ENCODE measurements around the gene CTIF.

Gene CTIF

GRCh38 chr18:48777026-48777743 is 238.4 kb downstream of the CTIF start:
- DNase-seq (ENCODE audit: low spot score): peak; percentile 97

DNA sequence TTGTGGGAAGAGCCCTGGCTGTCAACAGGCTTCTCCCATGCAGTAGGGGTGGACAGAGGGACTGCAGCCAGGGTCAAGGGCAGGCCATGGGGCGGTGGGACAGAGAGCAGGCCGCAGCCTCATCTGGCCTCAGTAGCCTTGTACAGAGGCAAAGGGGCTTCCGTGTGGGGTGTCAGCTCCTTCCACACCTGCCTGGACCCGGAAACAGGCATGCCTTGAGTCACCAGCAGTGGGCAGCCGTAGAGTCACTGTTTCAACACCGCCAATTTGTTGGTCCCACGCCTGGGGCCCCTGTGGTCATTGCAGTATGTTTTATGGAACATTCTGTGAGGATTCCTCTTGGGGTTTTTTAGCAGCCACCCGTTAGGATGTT is 238.9 kb downstream of the CTIF start:
- no peak for DNase-seq (ENCODE audit: low spot score)

DNA sequence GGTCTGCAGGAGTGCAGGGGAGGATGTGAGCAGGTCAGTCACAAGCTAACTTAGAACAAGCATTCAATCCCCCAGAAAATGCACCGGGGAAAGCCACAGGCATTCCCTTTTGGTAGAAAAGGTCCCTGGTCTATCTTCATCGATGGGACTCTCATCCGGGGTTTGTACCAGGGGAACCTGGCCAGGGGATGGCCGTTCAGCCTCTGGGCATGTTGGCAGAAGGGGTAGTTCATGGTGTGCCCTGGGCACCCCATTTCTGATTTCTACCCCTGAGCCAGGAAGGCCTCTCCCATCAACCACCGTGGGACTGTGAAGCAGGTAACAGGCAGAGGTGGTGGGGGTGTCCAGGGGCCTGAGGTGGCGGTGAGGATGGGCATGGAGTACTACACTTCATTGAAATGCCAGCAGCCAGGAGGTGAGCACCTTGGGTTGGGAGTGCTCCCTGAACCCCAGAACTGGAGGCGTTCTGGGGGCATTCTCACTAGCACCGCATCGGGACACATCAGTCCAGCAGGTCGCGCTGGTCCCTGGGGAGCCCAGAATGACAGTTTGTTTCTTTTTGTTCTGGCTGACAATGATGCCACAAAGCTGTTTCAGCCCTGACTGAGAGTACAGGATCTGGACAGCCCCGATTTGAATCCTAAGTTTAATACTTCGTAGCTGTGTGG is 239.6 kb downstream of the CTIF start:
- no peak for DNase-seq (ENCODE audit: low spot score)

DNA sequence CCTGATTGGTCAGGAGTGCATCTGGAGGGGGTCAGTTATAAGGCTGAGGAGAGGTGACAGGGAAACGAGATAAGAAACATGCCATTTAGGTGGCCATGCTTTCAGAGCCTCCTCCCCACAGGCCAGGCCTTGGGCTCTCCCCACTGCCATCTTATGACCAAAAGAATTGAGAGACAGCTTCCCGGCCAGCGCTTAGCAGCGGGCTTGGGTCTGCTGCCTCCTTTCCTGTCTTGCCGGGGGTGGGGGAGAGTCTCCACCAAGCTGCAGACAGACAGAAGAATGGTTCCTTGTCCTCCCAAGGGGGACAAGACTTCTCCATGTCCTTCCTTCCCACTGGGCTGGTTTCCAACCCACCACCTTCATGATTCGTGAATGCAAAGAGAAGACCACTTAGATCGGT is 240.6 kb downstream of the CTIF start:
- no peak for DNase-seq (ENCODE audit: low spot score)

DNA sequence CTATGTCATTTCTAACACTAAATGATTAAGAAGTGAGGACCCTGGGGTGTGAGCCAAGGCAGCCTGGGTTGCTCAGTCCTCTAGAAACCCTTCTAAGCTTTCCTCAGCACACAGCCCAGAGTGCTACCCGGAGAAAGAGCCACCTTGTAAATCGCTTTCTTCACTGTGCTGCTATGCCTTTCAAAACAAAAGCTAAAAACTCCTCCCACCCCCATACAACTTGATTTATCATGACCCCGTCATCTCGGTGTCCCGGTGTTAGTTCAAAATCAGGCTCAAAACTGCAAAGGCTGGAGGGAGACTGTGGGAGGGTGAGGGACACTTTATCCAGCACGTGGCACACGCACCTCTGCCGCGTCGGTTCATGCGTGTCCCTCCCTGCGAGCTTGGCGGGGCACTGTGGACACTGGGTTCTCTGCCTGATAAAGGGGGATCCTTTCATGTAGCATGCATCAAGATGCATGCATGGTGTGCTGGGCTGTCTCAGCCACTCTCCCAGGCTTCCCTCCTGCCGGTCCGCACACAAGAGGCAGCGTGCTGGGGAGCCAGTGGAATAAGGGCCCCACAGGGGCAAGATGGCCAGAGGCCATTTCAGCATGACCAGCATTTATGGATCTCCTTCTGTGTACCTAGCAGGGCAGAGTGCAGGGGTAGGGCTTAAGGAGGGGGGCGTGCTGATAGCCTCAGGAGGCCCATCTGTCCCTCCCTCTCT is 241.5 kb downstream of the CTIF start:
- no peak for DNase-seq (ENCODE audit: low spot score)

DNA sequence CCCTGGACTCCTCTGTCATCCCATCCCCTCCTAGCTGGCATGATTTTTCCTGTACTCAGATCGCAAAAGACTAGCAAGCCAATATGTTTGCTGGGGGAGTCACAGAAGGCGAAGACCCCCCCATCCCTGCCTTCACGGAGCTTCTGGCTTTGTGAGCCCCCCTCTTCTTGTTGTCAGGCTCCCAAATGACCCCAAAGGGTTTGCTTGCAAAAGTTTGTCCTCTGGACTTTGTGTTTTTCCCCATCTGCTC is 242.0 kb downstream of the CTIF start:
- DNase-seq (ENCODE audit: low spot score): no peak

- DNase-seq (ENCODE audit: low spot score): no peak
Observed at GRCh38 chr18:48781163-48781987, 242.5 kb downstream of the CTIF start.

GRCh38 chr18:48781988-48782363 is 243.1 kb downstream of the CTIF start:
- no peak for DNase-seq (ENCODE audit: low spot score)

DNA sequence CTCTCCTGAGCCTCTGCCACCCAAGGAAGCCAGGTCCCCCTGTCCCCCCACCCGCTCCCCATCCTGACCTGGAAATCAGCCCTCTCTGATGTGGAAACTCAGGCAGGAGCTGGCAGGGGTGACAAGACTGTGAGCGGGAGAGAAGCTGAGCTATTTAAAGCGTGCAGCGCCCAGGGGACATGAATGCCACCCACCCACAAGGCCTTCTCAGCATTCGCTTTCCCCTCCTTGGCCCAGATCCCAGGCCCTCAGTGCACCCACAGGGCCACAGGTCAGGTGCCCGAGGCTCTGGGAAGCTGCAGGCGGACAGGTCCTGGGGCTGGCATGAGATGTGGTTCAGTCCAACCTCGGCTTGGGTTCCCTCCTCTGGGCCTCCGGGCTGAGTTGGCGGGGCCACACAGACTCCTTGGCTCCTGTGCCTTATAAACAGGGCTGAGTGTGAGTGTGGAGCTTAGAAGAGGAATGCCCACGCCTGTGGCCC is 243.6 kb downstream of the CTIF start:
- no peak for DNase-seq (ENCODE audit: low spot score)

DNA sequence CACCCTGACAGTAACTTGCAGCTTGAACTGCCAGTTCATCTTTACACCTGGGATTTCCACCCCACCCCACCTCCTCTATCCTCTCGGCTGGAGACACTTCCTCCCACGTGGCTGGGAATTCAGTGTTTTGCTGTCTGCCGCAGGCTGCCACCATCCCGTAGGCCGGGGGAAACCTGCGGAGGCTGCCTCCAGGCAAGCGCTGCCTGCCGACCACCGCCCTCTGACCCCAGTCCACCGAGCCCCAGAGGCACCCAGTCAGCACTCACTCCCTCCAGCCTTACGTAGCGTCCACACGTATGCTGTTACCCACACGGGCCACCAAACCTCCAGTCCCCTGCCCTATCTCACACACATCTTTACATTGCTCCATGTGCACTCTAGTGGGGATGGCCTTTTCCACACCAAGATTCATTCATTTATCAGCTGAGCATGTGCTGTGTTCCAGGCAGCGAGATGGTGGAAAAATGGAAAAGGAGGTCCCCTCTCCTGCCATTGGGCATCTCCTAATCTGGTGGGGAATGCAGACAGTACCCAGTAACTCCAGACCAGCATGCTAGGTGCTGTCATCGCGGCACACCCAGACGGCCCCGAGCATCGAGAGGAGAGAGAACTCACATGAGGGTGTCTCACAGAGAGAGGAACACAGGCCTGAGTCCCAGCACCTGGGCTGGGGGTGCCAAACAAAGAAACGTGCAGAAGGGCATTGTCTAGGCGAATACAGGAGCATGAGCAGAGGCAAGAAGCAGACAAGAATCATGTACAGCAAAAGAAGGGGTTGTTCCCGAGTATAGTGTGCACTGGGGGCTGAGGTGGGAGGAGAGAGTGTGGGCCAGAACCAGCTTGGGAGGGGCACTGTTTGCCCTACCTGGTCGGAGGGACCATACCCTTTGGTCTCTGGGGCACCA is 245.0 kb downstream of the CTIF start:
- no peak for DNase-seq (ENCODE audit: low spot score)

- no peak for DNase-seq (ENCODE audit: low spot score)
Observed at GRCh38 chr18:48784656-48785055, 245.8 kb downstream of the CTIF start.

- DNase-seq (ENCODE audit: low spot score): no peak
Observed at GRCh38 chr18:48785091-48785614, 246.3 kb downstream of the CTIF start.

- no peak for DNase-seq (ENCODE audit: low spot score)
Observed at GRCh38 chr18:48785736-48786454, 247.1 kb downstream of the CTIF start.

DNA sequence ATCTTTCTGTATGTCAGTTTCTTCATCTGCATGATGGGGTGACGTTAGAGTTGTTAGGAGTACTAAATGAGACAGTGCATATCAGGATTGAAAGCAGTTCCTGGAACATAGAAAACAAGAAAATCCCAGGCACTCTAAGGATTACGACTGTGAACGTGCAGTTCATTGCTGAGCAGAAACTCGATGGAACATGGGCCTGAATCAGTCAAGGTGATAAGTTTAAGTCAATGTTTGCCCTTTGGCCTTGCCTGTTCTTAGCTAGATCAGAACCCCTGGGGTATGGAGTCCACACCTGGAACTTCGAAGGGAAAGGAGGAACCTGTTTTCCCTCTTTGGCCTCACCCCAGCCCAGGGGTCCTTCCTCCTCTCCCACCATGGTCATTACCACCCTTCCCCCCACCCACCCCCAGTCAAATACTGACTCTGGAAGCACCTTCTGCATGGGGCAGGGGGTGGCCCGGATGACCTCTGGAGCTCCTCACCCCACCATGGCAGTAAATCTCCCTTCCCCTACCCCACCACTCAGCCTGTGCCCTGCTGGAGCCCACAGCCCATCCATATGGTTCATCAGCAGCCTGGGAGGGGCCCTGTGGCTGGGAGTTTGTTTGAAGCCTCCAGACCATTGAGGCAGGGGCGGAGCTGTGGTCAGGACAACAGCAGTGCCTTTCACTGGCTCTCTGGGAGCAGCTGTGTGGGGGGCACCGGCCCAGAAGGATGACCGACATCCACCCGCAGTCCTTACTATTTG is 247.8 kb downstream of the CTIF start:
- DNase-seq (ENCODE audit: low spot score): no peak

DNA sequence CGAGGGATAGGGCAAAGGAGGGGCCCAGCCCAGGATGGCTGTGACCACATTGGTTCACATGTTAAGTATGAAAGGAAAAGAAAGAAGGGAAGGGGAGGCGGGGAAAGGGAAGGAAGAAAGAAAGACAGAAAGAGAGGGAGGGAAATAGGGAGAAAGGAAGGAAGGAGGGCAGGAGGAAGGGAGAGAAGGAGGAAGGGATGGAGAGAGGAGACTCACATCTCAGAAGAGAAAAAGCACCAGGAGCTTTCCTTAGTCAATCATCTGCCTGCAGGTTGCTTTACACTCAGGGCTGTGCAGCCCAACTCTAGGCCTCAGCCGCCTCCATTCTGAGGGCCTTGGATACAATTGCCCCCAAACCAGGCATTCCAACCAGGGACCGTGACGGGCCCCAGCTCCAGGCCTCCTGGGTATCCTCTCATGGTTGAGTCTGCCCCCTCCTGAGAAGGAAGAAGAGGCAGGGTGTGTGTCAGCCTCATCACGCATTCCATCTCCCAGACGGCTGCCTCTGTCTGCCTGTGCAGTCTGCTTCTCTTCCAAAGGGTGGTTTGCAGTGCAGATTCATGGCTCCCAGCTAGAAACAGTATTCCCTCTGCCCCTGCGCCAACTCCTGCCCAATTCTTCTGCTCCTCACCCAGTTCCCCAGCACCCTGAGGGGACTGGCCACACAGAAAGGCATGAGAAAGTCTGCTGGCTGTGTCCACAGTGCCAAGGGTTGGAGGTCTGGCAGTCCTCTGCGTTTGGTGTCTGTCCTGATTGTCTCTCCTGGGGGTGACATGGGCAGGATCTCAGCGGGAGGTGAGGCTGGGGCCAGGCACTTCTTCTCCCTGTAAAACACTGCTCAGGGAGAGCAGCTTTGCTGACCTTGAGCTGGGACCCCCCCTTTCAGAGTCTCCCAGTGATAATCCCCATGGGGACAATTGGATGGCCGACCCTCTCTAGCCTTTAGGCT is 248.6 kb downstream of the CTIF start:
- DNase-seq (ENCODE audit: low spot score): no peak

GRCh38 chr18:48788373-48788772 is 249.5 kb downstream of the CTIF start:
- no peak for DNase-seq (ENCODE audit: low spot score)

- DNase-seq (ENCODE audit: low spot score): no peak
Observed at GRCh38 chr18:48789259-48789812, 250.5 kb downstream of the CTIF start.

GRCh38 chr18:48790226-48790863 is 251.5 kb downstream of the CTIF start:
- no peak for DNase-seq (ENCODE audit: low spot score)

All from D341Med (cell line).